Measurements from ENCODE around the gene FAM227A. TPM values are rescaled to one million over a fixed set of nuclear protein-coding genes. Genes with fewer than 3 reads are reported as not detected.

Gene FAM227A
- total and polyA plus RNA-seq, 2 of the 13 experiments (the other 11 are each of a cell fraction or from before 2014, with no cell fraction given): 1.0 to 1.5 TPM

DNA sequence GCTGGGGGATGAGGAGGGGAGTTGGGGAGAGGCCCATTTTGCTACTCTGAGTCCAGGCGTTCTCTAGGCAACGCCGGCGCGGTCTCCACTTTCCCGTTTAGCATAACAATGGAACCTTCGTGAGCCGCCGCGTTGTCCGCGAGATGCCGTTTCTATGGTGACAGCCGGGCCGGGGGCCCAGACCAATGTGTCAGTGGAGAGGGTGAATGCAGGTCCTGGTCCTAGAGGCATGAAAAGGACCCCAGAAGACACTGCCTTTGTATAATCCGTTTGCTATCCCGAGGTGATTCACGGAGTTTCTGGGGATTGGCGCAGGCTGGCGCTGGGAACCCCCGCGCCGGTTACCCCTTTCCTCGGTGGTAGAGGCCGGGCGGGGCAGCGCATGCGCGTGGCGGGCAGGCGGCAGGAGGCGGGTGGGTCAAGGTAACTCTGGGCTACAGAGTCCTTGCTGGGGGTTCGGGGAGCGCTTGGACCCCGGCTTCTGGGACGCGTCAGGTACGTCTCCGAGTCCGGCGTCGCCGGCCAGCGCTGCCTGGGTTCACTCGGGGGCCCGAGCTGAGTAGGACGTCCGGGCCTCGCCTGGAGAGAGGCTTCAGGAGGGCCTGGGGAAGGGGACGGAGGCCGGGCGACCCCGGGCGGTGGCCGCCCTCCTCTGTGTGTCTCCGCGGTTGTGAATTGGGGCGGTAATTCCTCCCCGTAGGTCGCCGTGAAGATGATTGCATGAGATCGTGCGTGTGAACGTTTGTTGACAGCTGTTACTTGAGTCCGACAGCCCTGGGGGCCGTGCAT is at the start of gene FAM227A, which contains the start of gene CBY1 (continued):
- TF ChIP-seq, protein P1, sequence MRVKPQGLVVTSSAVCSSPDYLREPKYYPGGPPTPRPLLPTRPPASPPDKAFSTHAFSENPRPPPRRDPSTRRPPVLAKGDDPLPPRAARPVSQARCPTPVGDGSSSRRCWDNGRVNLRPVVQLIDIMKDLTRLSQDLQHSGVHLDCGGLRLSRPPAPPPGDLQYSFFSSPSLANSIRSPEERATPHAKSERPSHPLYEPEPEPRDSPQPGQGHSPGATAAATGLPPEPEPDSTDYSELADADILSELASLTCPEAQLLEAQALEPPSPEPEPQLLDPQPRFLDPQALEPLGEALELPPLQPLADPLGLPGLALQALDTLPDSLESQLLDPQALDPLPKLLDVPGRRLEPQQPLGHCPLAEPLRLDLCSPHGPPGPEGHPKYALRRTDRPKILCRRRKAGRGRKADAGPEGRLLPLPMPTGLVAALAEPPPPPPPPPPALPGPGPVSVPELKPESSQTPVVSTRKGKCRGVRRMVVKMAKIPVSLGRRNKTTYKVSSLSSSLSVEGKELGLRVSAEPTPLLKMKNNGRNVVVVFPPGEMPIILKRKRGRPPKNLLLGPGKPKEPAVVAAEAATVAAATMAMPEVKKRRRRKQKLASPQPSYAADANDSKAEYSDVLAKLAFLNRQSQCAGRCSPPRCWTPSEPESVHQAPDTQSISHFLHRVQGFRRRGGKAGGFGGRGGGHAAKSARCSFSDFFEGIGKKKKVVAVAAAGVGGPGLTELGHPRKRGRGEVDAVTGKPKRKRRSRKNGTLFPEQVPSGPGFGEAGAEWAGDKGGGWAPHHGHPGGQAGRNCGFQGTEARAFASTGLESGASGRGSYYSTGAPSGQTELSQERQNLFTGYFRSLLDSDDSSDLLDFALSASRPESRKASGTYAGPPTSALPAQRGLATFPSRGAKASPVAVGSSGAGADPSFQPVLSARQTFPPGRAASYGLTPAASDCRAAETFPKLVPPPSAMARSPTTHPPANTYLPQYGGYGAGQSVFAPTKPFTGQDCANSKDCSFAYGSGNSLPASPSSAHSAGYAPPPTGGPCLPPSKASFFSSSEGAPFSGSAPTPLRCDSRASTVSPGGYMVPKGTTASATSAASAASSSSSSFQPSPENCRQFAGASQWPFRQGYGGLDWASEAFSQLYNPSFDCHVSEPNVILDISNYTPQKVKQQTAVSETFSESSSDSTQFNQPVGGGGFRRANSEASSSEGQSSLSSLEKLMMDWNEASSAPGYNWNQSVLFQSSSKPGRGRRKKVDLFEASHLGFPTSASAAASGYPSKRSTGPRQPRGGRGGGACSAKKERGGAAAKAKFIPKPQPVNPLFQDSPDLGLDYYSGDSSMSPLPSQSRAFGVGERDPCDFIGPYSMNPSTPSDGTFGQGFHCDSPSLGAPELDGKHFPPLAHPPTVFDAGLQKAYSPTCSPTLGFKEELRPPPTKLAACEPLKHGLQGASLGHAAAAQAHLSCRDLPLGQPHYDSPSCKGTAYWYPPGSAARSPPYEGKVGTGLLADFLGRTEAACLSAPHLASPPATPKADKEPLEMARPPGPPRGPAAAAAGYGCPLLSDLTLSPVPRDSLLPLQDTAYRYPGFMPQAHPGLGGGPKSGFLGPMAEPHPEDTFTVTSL (CRISPR knock-in tag; IDR thresholded peaks at IDR 0.05; ENCODE audit: borderline replicate concordance): peak; percentile 55; the same call in 1 of the 2 replicates
- no peak for TF ChIP-seq NR1H2 (CRISPR knock-in tag; IDR thresholded peaks at IDR 0.05; ENCODE audit: borderline replicate concordance, low read depth)
- no peak for TF ChIP-seq U2AF1 (optimal IDR thresholded peaks at IDR 0.05; ENCODE audit: low read depth, low read length)
- TF ChIP-seq ZNF10 (CRISPR knock-in tag; IDR thresholded peaks at IDR 0.05; ENCODE audit: borderline replicate concordance, low read depth): no peak
- no peak; the same call in 1 of the 2 replicates for TF ChIP-seq IRF9 (CRISPR knock-in tag; IDR thresholded peaks at IDR 0.05; ENCODE audit: borderline replicate concordance)
- no peak for TF ChIP-seq ZFP36 (IDR thresholded peaks at IDR 0.05; ENCODE audit: borderline replicate concordance, low read depth, low read length, partially characterized antibody)
- no peak for TF ChIP-seq KLF6 (CRISPR knock-in tag; IDR thresholded peaks at IDR 0.05)
- TF ChIP-seq SMARCC2 (IDR thresholded peaks at IDR 0.05): no peak
- TF ChIP-seq MBNL3 (CRISPR knock-in tag; conservative IDR thresholded peaks at IDR 0.05): no peak
- TF ChIP-seq GLI4 (CRISPR knock-in tag; IDR thresholded peaks at IDR 0.05; ENCODE audit: borderline replicate concordance): no peak
- TF ChIP-seq ZNF296 (CRISPR knock-in tag; conservative IDR thresholded peaks at IDR 0.05): no peak
- TF ChIP-seq ZNF709 (CRISPR knock-in tag; IDR thresholded peaks at IDR 0.05): peak; percentile 82; the same call in 1 of the 2 replicates
- TF ChIP-seq NFIB (CRISPR knock-in tag; IDR thresholded peaks at IDR 0.05; ENCODE audit: borderline replicate concordance): no peak
- no peak; the same call in 1 of the 2 replicates for TF ChIP-seq ZNF292 (CRISPR knock-in tag; IDR thresholded peaks at IDR 0.05; ENCODE audit: borderline replicate concordance, low read depth)
- TF ChIP-seq ATF1 (CRISPR knock-in tag; IDR thresholded peaks at IDR 0.05): no peak
- TF ChIP-seq ZNF616 (CRISPR knock-in tag; IDR thresholded peaks at IDR 0.05; ENCODE audit: low read depth): 0 out of 2 replicates have a peak, but pooled peaks have one; percentile 30
- TF ChIP-seq TSC22D2 (CRISPR knock-in tag; IDR thresholded peaks at IDR 0.05; ENCODE audit: borderline replicate concordance): no peak
- TF ChIP-seq ZNF232 (CRISPR knock-in tag; IDR thresholded peaks at IDR 0.05; ENCODE audit: borderline replicate concordance): 0 out of 2 replicates have a peak, but pooled peaks have one; percentile 25
- TF ChIP-seq TBP (CRISPR knock-in tag; IDR thresholded peaks at IDR 0.05): no peak
- no peak for TF ChIP-seq SRY (CRISPR knock-in tag; IDR thresholded peaks at IDR 0.05)
- no peak for TF ChIP-seq NPAS2 (CRISPR knock-in tag; IDR thresholded peaks at IDR 0.05; ENCODE audit: borderline replicate concordance)
- TF ChIP-seq TBX2 (CRISPR knock-in tag; IDR thresholded peaks at IDR 0.05; ENCODE audit: borderline replicate concordance): peak; percentile 45; the same call in 1 of the 2 replicates
- TF ChIP-seq HES4 (CRISPR knock-in tag; IDR thresholded peaks at IDR 0.05; ENCODE audit: borderline replicate concordance): peak; percentile 92; the same call in 1 of the 2 replicates

Data from HepG2 (cell line).